ENCODE data around the gene PDHA2.

Gene PDHA2

GRCh38 chr4:95887551-95887950 is 47.7 kb downstream of the PDHA2 start:
- Mint-ChIP-seq H3K36me3 (ENCODE audit: low read depth) (no peaks in the 10 kb centered on the region), H3K27me3 (ENCODE audit: low read depth, poor library complexity) (peaks cover 3% of the 10 kb centered on the region), H3K4me3 (no peak overlapping the region), H3K9me3 (peaks cover 13% of the 10 kb centered on the region), H3K4me1 (no peaks in the 10 kb centered on the region), H3K27ac (no peak overlapping the region)
- no peak for DNase-seq
- TF ChIP-seq CTCF (IDR thresholded peaks at IDR 0.05): no peak

DNA sequence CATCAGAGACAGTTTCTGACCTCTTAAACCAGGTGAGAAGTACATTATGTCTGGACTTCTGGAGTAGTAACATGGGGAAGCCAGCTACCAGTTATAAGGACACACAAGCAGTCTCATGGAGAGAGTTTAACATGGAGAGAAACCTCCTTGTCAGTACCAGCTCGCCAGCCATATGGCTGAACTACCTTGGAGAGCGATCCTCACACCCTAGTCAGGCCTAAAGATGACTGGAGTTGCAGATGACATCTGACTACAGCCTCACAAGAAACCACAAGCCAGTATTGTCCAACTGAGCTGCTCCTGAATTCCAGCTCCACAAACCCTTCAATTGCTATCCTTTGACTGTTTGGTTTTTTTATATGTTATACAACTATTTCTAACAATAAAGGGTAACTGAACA is 49.8 kb downstream of the PDHA2 start:
- H3K4me3 Mint-ChIP-seq: no peak overlapping the region
- DNase-seq: peak; percentile 26
- H3K9me3 Mint-ChIP-seq: no peaks in the 10 kb centered on the region
- no peak overlapping the region for H3K27ac Mint-ChIP-seq
- no peaks in the 10 kb centered on the region for H3K4me1 Mint-ChIP-seq
- no peak for TF ChIP-seq CTCF (IDR thresholded peaks at IDR 0.05)
- peaks cover 3% of the 10 kb centered on the region for H3K27me3 Mint-ChIP-seq (ENCODE audit: low read depth, poor library complexity)
- H3K36me3 Mint-ChIP-seq (ENCODE audit: low read depth): no peaks in the 10 kb centered on the region
